ENCODE results near the gene SCFD2. TPM values are rescaled to one million over a fixed set of nuclear protein-coding genes. Genes with fewer than 3 reads are reported as not detected.

Gene SCFD2
- total RNA-seq, 1 experiment from 2014 or later: 8.1 TPM

DNA sequence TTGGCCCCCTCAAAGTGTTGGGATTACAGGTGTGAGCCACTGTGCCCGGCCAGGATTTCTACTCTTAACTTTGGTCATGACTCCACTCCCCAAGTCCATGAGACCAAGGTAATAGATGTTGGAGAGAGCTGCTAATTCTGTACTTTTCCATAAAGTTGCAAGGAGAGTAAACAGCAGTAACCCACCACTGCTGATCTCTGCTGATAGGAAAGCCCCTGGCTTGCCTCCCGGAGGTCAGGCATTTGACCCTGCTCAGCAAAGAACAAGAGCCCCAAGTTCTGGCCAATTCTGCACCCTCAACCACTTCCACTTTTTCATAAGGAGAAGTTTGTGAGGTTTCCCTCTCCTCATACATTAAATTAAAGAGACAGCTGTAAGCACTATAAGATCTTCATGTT is 360.7 kb downstream of the SCFD2 start:
- no peaks in the 10 kb centered on the region for H3K9me3 ChIP-seq (ENCODE audit: insufficient read depth, low read depth)
- no peak overlapping the region for H3K4me3 ChIP-seq
- no peaks in the 10 kb centered on the region for H4K20me1 ChIP-seq (ENCODE audit: insufficient read depth)
- TF ChIP-seq EZH2 (IDR thresholded peaks at IDR 0.05; ENCODE audit: low read depth) (no peak), CTCF (conservative IDR thresholded peaks at IDR 0.05) (no peak)
- H3K36me3 ChIP-seq (ENCODE audit: low read depth): no peaks in the 10 kb centered on the region
- CTCF ChIA-PET: no interaction called here
- no peaks in the 10 kb centered on the region for H3K79me2 ChIP-seq (ENCODE audit: low read depth)
- intact Hi-C loops (cut with micrococcal nuclease; ENCODE audit: unreplicated experiment): no loop called here
- no peak for DNase-seq
- no TSS peak for BruUV-seq (replicated peaks)
- H3K27me3 ChIP-seq (ENCODE audit: insufficient read depth, low read depth): no peaks in the 10 kb centered on the region
- H3F3A ChIP-seq (ENCODE audit: insufficient read depth, low read depth): no peaks in the 10 kb centered on the region
- no peak overlapping the region for H2AFZ ChIP-seq
- no peak overlapping the region for H3K4me2 ChIP-seq
- H3K27ac ChIP-seq: no peak overlapping the region
- POLR2A ChIA-PET (ENCODE audit: unreplicated experiment): no interaction called here
- H3K4me1 ChIP-seq (replicated peaks; ENCODE audit: insufficient read depth): no peaks in the 10 kb centered on the region
- H3K9me2 ChIP-seq (ENCODE audit: insufficient read depth): no peaks in the 10 kb centered on the region

DNA sequence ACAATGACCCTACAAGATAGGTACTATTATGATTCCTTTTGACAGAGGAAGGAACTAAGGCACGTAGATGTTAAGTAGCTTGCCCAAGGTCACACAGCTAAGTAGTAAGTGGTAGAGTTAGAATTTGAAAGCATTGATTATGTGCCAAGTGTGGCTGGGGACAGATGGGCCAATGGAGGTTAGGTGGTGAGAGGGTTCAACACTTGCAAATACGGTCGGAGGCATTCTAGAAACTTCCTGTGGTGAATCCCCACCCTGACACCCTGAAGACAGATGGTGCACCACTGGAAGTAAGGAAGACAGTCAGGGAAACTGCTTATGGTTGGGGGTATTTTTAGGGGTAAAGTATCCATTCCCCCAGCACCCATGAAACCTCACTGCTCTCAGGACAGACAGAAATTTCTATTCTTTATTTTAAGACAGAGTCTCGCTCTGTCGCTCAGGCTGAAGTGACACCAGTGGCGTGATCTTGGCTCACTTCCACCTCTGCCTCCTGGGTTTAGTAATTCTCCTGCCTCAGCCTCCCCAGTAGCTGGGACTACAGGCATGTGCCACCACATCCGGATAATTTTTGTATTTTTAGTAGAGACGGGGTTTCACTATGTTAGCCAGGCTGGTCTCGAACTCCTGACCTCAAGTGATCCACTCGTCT is 361.2 kb downstream of the SCFD2 start:
- Histone ChIP-seq H3K36me3 (ENCODE audit: low read depth) (no peaks in the 10 kb centered on the region), H3K9me2 (ENCODE audit: insufficient read depth) (no peaks in the 10 kb centered on the region), H3K27ac (no peak overlapping the region), H3K9me3 (ENCODE audit: insufficient read depth, low read depth) (no peaks in the 10 kb centered on the region), H3F3A (ENCODE audit: insufficient read depth, low read depth) (no peaks in the 10 kb centered on the region), H3K79me2 (ENCODE audit: low read depth) (no peaks in the 10 kb centered on the region), H3K4me2 (no peak overlapping the region), H3K4me1 (replicated peaks; ENCODE audit: insufficient read depth) (no peaks in the 10 kb centered on the region), H3K4me3 (no peak overlapping the region), H4K20me1 (ENCODE audit: insufficient read depth) (no peaks in the 10 kb centered on the region), H2AFZ (no peak overlapping the region), H3K27me3 (ENCODE audit: insufficient read depth, low read depth) (no peaks in the 10 kb centered on the region)
- intact Hi-C loops (cut with micrococcal nuclease; ENCODE audit: unreplicated experiment): no loop called here
- no TSS peak for BruUV-seq (replicated peaks)
- ChIA-PET POLR2A (ENCODE audit: unreplicated experiment) (no interaction called here), CTCF (no interaction called here)
- TF ChIP-seq CTCF (conservative IDR thresholded peaks at IDR 0.05): no peak
- TF ChIP-seq EZH2 (IDR thresholded peaks at IDR 0.05; ENCODE audit: low read depth): no peak
- DNase-seq: no peak

- no peaks in the 10 kb centered on the region for H3K9me2 ChIP-seq (ENCODE audit: insufficient read depth)
- DNase-seq: no peak
- TF ChIP-seq CTCF (conservative IDR thresholded peaks at IDR 0.05) (no peak), EZH2 (IDR thresholded peaks at IDR 0.05; ENCODE audit: low read depth) (no peak)
- H4K20me1 ChIP-seq (ENCODE audit: insufficient read depth): no peaks in the 10 kb centered on the region
- no peak overlapping the region for H3K4me2 ChIP-seq
- H3K36me3 ChIP-seq (ENCODE audit: low read depth): no peaks in the 10 kb centered on the region
- no peak overlapping the region for H2AFZ ChIP-seq
- BruUV-seq (replicated peaks): no TSS peak
- no peak overlapping the region for H3K27ac ChIP-seq
- H3K79me2 ChIP-seq (ENCODE audit: low read depth): no peaks in the 10 kb centered on the region
- H3K9me3 ChIP-seq (ENCODE audit: insufficient read depth, low read depth): no peaks in the 10 kb centered on the region
- no peaks in the 10 kb centered on the region for H3K27me3 ChIP-seq (ENCODE audit: insufficient read depth, low read depth)
- H3F3A ChIP-seq (ENCODE audit: insufficient read depth, low read depth): no peaks in the 10 kb centered on the region
- intact Hi-C loops (cut with micrococcal nuclease; ENCODE audit: unreplicated experiment): no loop called here
- no peaks in the 10 kb centered on the region for H3K4me1 ChIP-seq (replicated peaks; ENCODE audit: insufficient read depth)
- POLR2A ChIA-PET (ENCODE audit: unreplicated experiment): no interaction called here
- no peak overlapping the region for H3K4me3 ChIP-seq
- CTCF ChIA-PET: no interaction called here
These were observed 361.9 kb downstream of the SCFD2 start for GRCh38 chr4:53003959-53004358.

Measured in PC-9 (cell line).